ENCODE data around the gene HIVEP3.

Gene HIVEP3

DNA sequence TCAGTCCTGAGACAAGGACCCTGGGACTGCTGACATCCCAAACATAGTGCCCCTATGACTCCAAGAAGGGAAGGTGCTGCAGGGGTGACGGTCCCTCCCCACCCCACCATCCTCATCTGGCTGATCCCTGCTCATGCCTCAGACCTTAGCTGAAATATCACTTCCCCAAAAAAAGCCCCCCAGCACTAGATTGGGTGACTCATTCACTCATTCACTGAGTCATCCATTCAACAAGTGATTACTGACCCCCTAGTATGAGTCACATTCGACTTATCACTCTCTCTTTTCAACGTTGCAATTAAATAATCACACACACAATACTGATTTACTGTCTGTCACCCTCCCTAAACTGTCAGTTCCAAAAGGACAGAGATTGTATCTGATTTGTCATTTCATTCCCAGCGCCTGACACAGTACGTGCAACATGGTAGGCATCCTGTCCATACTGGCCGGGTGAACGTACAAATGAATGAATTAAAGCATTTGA is 48.6 kb downstream of the HIVEP3 start:
- peak in 3 of 4 experiments; percentile 12 to 67 (median 44) for DNase-seq

DNA sequence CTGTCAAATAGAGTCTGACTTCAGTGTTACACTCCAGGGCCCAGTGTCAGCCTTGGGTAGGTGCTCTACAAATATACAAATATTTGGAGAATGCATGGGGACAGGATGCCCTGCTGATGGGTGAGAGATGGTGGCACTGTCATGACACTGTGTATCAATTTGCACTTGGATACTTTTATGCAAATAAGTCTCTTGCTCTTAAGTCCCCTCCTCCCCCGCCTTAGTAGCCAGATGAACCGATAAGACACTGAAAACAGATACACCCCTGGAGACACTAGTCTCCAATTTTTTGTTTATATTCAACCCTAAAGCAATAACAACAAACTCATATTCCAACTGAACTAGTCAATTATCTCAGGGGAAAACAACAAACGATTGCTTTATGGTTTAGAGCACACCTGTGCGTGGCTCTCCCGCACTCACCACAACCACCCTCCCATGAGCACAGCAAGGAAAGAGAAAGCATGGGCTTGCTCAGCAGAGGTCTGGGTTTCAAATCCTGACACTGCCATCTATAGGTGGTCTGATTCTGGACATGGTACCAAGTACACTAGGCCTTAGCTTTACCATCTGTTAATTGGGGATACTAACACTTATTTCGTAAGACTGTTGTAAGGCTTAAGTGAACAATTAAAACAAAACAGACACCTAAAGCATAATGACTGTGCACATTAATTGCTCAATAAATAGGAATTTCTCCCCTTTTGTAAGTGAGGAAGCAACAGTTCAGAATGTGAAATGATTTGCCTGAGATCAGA is 50.3 kb downstream of the HIVEP3 start:
- DNase-seq: peak in 1 of 4 experiments; percentile 31

DNA sequence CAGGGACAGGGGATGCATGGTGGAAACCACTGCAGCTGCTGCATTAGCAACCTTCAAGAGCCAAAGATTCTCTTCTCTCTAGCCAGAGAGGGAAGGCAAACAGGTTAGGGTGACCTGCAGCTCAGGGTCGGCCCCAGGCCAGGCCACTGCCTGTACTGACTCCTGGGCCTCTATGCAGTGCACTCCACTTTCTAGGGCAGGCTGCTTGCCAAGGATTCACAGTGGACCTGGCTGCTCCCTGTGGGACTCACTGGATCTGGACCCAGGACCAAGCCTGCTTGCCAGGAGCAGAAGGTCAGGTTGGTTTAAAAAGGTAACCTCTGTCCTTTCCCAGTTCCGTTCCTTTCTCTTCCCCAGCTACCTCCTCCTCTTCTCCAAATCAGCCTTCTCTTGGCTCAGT is 52.4 kb downstream of the HIVEP3 start:
- DNase-seq: no peak

DNA sequence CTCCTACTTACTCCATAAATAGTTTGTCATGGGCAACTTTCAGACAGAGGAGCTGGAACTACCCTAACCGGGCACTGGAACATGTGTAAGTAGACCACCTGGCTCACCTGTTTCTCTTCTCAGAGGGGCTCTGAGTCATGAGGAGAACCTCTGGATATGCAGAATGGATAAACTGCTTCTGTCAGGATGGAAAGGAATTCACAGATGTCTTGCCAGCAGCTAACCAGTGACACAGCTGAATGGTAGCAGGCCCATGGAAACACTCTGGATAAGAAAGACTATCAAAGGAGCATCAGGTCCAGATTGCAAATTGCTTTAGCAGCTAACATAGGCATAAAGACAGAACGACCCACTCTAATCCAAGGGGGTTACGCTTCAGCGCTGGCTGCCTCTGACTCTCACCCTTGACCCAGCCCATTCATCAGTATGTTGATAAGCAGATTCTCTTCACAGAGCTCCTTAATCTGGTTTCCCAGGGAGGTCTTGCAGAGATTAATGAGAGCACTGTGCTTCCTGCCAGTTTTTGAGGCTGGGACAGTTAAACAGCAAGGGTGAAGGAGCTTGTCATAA is 54.2 kb downstream of the HIVEP3 start:
- DNase-seq: no peak

DNA sequence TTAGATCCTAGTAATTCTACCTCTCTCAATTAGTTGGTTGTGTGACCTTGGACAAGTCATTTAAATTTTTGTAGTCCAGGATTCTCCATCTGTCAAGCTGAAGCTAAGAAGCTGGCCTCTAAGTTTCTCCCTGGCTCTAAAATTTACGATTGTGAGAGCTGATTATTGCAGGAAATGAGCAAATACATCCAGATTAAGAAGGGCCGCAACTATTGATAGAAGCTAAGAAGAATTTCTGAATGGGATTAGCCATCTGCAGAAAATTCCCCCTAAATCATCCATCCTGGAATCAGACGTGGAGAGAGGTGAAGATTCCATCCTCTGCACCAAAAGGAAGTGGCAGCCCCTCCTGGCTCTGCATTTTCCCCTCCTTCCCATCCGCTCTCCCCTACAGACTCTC is 55.0 kb downstream of the HIVEP3 start:
- DNase-seq: no peak

DNA sequence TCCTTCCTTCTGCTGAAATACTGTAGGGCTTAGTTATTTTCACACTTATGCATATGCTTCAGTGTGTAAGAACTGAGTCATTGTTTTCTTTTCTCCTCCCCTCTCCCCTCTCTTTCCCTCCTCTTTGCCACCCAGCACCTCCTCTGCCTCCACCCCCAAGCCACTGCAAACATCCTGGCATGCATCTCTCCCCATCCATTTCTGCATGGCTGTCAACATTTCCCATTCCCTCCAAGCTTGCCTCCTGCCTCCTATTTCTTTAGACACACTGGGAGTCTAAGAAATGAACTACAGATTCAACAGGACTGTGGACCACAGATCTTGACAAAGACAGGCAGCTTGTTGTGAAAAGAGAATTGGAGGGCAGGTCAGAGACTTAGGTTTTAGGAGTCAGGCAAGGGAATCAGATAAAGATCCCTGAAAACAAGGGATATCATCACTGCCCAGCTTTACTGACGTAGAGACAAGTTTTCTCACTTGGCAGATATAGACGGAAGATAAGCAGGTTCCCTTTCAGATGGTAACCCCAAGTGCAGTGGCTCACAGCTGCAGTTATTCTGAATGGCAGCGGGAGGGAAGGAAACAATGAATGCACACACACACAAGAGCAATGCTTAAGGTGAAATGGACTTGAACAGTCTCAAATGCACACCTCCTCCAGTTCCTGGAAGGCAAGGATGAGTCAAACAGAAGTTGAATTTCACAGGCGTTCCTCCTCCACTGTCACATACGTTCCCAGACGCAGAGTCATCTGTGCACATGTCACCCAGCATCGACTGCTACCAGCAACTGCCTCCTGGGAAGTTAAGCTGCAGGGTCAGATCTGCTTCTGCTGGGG is 56.1 kb downstream of the HIVEP3 start:
- peak; percentile 69 to 83 (median 75) for DNase-seq

DNA sequence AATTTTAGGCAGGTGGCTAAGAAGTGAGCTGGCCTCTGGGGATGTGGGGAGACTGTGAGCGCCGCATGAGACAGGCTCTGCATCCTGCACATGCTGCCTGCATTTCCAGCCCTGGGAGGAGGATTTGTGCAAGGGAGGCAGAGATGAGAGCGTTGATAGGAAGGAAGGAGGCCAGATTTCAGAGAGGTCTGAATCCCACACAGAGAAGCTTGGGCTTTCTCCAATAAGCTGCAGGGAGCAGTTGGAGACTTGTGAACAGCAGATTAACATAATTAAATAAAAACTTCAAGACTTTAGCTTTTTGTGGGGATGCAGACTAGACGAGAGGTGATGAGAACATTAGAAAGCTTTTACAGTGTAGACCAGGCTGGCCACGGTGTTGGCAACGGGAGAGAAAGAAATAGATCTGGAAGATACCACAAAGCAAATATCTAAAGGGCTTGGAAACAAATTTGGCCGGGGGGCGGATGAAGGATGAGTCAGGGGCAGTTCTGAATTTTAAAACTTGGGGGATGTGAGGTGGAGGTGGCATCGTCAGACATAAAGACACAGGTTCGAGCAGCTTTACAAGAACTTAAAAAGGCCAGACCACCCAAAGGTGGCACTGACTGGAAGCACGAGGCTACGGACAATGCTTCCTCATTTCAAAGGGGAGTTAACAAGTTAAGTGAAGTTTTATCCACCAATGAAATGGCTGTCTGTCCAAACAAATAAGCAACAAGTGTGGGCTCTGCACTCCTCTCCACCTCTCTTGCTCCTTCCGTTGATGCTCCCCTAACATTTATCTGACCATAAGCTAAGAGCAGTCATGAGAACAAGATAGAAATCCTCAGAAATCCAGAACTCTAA is 57.0 kb downstream of the HIVEP3 start:
- peak in 2 of 4 experiments; percentile 24 to 27 for DNase-seq

DNA sequence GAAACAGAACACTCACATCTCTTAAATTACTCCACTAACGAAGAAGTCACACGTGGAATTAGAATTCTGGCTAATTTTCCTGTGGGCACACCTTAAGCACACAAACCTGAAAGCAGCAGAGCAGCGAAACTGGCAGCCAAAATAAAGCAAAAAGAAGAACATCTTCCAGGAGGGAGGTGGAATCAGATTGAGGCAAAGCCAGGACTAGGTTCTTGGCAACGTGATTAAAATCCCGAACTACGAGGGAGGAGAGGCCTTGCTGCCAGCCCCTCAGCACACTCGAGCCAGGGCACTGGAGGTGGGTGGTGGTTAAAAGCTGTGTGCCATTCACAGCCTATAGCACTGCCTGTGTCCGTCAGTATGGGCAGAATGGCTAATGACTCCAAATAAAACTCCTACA is 58.0 kb downstream of the HIVEP3 start:
- DNase-seq: no peak

DNA sequence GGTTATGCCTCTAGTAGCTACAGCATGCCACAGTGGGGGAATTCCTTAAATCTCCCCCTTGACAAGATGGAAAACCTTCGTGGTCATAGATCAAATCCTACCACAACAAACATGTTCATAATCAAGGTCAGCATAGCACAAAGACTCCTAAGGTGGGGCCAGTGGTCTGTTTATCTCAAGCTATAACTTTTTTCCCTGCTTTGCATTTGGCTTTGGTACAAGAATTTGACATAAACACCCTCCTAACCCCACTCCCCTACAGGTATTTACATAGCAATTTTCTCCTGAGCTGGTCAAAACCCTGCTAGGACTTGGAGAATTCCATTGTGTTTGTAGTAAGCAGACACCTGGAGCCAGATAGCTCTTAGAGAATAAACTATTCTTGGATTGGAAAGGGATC is 58.5 kb downstream of the HIVEP3 start:
- DNase-seq: no peak

DNA sequence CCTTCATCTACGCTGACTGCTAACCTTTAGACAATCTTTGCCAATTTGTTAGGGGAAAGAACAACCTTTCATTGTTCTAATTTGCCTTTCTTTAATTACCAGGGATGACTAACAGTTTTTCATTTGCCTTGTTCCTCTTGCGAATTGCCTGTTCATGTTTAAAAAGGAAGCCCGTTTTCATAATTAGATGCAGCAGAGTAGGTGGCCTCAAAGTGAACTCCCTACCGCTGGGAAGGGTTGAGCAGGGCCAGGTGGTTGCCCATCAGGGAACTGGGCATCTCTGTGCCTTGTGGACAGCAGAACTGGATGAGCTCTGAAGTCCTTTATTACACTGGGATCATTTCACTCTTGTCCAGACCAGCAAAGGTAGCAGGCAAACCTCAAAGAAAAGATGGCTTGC is 59.0 kb downstream of the HIVEP3 start:
- DNase-seq: peak in 3 of 4 experiments; percentile 19 to 44 (median 34)

DNA sequence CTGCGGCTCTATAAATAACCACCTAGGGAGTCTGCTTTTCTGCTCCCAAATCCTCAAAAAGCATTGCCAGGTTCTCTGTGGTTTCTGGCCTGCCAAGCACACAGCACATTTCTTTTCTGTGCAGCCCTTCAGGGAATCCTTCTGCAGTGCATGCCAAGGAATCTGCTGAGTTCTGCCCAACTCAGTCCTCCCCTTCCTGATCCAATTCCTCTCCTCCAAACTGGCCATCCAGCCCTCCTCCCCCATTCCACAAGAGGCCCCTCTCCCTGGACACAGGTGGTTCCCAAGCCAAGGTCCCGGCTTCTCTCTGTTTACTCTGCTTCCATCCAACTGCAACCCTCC is 61.8 kb downstream of the HIVEP3 start:
- DNase-seq: no peak

DNA sequence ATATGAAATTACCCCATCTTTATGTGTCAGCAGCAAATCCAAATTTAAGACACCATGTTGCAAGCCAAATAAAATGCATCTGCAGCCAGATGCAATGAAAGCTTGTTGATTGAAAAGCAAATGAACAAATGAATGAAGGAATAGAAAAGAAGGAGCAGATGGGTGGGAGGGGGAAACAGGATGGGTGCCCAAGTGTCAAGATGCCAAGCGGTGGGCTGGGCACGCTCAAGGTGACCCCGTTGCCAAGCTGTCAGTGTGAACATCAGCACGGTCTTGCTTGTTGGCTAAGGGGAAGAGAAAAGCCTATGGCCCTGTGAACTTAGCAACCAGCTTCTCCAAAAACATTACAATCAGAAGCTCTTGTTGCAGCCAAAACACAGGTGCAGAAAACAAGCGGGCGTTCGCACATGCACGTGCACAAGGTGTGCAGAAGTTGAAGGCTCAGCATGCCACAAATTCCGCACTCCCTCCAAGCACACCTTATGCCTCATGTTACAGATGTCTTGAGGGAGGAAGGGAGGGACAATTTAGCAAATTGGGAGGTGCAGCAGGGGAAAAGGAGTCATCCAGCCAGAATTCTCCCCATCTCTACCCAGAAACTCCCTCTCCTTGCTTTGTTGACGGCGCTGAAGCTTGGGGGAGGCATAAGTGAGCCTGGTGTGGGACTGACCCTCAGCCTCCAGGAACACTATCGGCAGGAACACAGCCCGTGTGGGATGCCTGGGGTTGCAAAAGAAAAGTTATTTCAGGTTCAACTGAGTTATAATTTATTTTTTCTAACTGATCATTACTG is 62.4 kb downstream of the HIVEP3 start:
- no peak for DNase-seq

DNA sequence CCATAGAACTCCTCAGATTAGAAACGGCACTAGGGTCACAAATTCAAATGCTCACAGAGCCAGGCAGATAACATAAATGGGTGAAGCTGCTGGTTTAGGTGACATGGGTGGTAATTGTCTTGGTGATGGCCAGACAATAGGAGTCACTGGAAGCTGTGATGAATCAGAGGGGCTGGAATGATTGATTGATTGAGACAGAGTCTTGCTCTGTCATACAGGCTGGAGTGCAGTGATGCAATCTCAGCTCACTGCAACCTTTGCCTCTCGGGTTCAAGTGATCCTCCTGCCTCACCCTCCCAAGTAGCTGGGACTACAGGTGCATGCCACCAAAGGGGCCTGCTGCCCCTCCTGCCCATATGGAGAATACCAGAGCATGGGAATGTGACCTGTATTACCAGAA is 63.0 kb downstream of the HIVEP3 start:
- peak in 1 of 4 experiments; percentile 9 for DNase-seq

DNA sequence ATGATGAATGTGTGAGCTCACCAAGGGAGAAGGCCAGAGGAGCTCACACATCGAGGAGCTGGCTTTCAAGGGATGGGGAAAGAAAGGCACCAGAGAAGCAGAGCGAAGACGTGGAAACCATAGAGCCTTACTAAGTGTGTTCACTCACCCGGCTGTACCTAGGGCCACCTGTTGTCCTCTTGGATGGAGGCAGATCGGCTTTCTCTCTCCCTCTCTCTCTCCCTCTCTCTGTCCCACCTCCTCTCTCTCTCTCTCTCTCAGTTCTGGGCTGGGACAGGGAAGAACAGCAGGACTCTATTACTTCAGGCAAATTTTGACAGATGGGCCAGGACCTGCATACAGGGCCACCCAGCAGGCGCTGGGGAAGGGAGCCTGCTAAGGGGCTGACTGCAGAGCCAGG is 64.8 kb downstream of the HIVEP3 start:
- DNase-seq: no peak

DNA sequence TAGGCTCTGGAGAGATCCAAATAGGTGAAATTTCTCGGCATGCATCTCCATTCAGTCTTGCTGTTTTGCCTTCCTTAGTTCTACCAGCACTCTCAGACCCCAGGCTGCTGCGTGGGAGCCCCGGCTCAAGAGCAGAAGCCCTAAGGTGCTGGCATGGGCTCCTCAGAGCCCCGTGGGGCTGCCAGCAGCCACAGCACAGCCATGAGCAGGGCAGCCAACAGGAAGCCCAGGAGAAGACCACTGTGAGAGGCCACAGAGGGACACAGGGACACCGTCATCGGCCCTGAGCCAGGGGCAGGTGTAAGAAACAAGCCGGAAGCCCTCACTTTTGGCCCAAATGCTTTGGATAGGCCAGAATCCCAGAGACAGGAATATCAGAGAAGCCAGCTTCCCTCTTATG is 66.6 kb downstream of the HIVEP3 start:
- peak in 1 of 4 experiments; percentile 7 for DNase-seq

DNA sequence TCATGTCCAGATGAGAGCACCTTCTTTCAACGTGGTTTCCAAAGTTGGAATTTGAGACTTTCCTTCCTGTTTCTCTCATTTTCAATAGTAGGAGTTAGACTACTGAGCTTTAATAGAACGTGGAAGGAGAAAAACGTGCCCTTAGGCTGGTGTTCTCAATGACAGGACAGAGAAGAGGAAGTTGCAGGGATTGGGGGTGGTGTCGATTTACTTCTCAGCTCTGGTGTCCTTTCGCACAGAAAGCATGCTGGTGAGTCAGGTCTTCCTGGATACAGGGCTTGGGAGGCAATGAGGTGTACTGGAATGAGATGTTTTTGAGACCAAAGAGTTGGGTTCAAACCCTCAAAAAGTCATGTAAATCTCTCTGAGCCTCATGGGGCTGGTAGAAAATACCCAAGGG is 67.1 kb downstream of the HIVEP3 start:
- peak; percentile 81 to 92 (median 88) for DNase-seq

DNA sequence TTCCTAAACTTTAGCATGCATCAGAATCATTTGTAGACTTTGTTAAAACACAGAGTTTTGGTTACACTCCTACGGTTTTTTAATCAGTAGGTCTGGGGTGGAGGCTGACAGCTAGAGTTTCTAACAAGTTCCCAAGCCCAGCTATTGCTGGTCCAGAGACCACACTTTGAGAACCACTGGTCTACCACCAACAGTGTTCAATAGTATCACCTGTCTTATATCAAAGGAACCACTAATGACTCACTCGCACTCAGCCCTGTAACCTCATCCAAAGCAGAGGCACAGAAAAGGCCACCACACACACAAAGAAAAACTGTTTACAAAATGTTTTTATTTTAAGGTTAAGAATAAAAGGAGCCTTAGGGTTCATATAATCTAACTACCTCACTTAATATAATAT is 68.7 kb downstream of the HIVEP3 start:
- no peak for DNase-seq

DNA sequence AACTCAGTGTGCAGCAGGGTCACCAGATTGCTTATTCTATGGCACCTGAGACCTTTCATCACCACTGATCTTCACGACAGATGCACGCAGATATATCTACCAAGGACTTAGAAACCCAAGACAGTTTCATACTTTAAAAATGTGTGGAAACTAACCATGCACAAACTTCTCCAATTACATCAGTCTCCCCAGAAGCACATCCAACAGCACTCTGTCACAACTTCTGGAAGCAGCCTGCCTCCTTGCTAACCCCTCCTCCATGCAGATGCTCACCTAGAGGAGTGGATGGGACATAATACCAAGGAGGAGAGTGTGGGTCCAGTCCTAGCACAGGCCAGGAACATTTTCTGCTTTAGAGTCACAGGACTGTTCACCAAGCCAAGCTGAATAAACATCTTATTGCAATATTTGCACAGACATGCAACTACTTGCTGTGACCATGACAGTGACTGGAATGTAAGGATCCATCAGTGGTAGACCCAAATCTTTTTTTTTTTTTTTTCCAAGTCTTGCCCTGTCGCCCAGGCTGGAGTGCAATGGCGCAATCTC is 69.4 kb downstream of the HIVEP3 start:
- peak in 2 of 4 experiments; percentile 19 to 31 for DNase-seq

DNA sequence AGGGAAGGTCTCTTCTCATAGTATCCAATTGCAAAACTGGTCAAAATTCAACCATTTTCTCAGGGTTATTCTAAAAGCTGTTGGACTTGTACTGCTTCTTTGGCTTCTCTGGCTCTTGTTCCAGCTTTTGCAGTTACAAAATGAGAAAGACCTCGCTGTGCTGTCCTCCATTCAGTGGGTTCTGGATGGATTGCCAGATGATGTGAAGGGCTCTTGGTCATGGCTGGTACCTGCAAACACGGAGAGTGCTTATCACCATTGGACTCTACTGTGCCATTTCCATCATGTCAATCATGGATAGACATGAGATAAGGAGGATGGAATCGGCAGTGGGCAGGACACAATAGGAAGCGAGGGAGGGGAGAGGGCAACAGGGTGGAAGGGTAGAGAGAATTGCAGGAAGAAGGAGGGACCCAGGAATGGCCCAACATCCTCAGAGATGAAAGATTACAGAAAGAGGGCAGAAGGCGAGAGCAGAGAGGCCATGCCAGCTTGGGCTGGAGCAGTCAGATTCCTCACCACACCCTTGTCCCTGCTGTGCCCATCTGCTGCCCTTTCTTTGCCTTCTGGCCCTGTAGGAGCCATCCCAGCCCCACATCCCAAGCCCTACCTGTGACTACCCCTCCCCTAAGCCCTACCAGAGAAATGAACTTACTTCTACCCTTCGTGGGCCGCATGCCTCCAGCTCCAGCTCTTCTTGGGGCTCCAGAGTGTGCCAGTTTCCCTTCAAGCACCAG is 70.3 kb downstream of the HIVEP3 start:
- DNase-seq: no peak

DNA sequence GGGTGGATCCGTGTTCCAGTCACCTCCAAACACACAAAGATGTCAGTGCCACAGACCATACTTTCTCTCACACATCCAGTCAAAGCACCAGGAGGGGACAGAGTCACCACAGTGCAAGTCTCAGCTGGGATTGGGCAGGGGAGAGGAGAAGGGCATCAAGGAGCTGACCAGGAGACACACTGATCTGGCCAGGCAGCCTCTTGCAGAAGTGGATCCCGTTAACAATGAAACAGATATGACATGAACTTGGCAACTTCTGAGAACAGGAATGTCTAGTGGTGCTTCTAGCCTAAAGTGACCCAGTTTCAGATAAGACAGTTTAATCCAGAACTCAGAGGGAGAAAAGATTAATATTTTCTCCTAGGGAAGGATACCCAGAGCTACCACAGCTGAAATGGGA is 71.0 kb downstream of the HIVEP3 start:
- no peak for DNase-seq

All from suppressor macrophage (primary cell).